Lower lobe of right lung (tissue), 2 donors: ENCODE results near the gene SLC6A6. TPM values are rescaled to one million over a fixed set of nuclear protein-coding genes. Genes with fewer than 3 reads are reported as not detected.

Experiments
- ATAC-seq, 2 donors: fragments of 200-7000 bp; cut with Tn5 transposase; one replicate each; pipeline ENCODE4 v1.9.1; 2020 to 2022; ENCODE audit warnings: mild to moderate bottlenecking in 2 of 2, moderate library complexity in 2 of 2
- DNase-seq: peaks from one replicate; pipeline ENCODE4 v3.0.0-alpha.2; 2020
- H3K27ac ChIP-seq: fragments of 200-600 bp; one replicate; pipeline ENCODE4 v1.8.0; 2022
- H3K27me3 ChIP-seq: fragments of 200-600 bp; one replicate; pipeline ENCODE4 v1.8.0; 2022; ENCODE audit warnings: low read depth
- H3K36me3 ChIP-seq: fragments of 200-600 bp; one replicate; pipeline ENCODE4 v1.8.0; 2022; ENCODE audit warnings: mild to moderate bottlenecking
- H3K4me1 ChIP-seq: fragments of 200-600 bp; one replicate; pipeline ENCODE4 v1.8.0; 2022
- H3K4me3 ChIP-seq: fragments of 200-600 bp; one replicate; pipeline ENCODE4 v1.8.0; 2022; ENCODE audit warnings: mild to moderate bottlenecking
- H3K9me3 ChIP-seq: fragments of 200-600 bp; one replicate; pipeline ENCODE4 v1.8.0; 2022
- intact Hi-C: fragments of 100-400 bp; cut with DNase I; formaldehyde crosslinking; loops from one replicate; pipeline ENCODE4 v1.11.0; 2022
- total RNA-seq: library from RNA; stranded (reverse); fragmentation: NEBNext Ultra II Directional; extraction: Animal tissue kit (Norgen Biotek cat#: 25700); gene quantifications from one replicate; pipeline ENCODE4 v1.2.1, GENCODE V29; 2021
- TF ChIP-seq, protein P1 (sequence below): fragments of 200-600 bp; IDR thresholded peaks from one replicate; pipeline ENCODE4 v1.8.0; 2022; ENCODE audit warnings: antibody characterized with exemption, mild to moderate bottlenecking
- donor health status: DM: no; HTN: yes; CAD: no; lungs with severe emphysema.

SLC6A6 gene
- total RNA-seq, 1 donor from 2014 or later: 84.0 TPM

DNA sequence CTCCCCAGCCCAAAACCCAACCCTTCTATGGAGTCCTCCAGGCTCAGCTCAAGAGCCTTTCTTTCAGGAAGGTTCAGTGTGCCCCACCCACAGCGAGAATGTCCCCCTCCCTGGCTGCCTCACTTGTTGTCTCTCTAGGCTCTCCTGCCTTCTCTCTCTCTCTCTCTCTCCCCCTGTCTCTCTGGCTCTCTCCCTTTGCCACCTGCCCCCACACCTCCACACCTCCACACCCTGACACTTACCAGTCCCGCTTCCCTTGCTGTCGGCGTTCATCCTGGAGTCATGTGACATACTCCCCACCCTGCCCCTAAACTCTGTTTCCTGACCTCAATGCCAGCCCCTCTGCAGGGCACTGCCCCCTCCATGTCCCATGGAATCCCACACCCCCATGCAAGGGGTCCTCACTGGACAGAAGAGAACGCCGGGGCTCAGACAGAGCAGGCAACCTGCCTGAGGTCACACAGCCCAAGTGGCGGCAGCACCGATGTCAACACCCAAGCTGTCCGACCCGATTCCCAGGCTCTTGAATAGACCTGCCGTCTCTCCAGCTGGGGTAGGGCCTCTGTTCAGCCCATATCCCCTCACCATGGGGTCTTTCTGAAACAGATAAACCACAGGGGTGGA, 28.5 kb upstream of the SLC6A6 start:
- TF ChIP-seq, protein P1, sequence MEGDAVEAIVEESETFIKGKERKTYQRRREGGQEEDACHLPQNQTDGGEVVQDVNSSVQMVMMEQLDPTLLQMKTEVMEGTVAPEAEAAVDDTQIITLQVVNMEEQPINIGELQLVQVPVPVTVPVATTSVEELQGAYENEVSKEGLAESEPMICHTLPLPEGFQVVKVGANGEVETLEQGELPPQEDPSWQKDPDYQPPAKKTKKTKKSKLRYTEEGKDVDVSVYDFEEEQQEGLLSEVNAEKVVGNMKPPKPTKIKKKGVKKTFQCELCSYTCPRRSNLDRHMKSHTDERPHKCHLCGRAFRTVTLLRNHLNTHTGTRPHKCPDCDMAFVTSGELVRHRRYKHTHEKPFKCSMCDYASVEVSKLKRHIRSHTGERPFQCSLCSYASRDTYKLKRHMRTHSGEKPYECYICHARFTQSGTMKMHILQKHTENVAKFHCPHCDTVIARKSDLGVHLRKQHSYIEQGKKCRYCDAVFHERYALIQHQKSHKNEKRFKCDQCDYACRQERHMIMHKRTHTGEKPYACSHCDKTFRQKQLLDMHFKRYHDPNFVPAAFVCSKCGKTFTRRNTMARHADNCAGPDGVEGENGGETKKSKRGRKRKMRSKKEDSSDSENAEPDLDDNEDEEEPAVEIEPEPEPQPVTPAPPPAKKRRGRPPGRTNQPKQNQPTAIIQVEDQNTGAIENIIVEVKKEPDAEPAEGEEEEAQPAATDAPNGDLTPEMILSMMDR: no peak
- no peaks in the 10 kb centered on the region for H3K36me3 ChIP-seq
- H3K27me3 ChIP-seq: no peaks in the 10 kb centered on the region
- DNase-seq: no peak
- ATAC-seq: no peak
- H3K4me1 ChIP-seq: peaks cover 70% of the 10 kb centered on the region
- H3K27ac ChIP-seq: no peak overlapping the region
- no peak overlapping the region for H3K4me3 ChIP-seq
- no peaks in the 10 kb centered on the region for H3K9me3 ChIP-seq
- intact Hi-C loops: no loop called here

DNA sequence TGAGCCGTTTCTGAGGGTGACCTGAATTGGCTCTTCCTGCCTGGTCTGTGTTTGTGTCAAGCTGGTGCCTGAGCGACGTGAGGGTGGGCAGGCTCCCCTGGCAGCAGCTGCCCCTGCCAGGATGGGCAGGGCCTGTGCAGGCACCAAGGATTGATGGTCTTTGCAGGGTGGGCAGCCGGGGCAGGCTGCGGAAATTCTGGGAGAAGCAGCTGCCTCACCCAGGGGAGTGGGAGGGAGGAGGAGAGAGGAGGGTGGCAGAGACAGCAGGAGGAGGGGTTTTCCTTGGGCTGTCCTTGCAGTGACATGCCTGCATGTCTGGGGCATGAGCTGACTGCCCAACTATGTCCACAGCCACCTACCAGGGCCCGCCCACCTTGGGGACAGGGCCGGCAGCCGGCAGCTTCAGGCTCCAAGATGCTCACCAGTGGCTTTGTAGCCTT, 27.9 kb upstream of the SLC6A6 start:
- no peaks in the 10 kb centered on the region for H3K27me3 ChIP-seq
- no peak overlapping the region for H3K4me3 ChIP-seq
- peaks cover 69% of the 10 kb centered on the region for H3K4me1 ChIP-seq
- ATAC-seq (peak; percentile 9 to 68), DNase-seq (peak; percentile 57)
- no peaks in the 10 kb centered on the region for H3K9me3 ChIP-seq
- intact Hi-C loops: no loop called here
- H3K27ac ChIP-seq: no peak overlapping the region
- TF ChIP-seq, protein P1: no peak
- H3K36me3 ChIP-seq: no peaks in the 10 kb centered on the region

DNA sequence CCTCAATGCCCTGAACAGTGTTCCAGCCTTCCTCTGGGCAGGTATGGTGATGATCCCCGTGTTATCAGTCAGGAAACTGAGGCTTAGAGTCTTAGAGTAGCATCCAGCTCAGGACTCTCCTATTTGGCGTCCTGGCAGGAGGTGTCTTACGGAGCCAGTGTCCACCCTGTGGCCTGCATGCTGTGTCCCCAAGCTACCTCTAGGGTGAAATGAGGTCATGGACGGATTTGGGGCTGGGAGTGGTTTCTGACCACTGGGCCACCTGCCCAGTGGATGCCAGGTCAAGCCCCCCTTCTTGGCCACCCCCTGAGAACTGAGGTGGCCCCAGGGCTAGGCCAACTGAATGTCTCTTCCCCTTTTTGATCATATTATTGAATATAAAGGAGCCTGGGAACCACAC, 27.2 kb upstream of the SLC6A6 start:
- Histone ChIP-seq H3K27ac (no peak overlapping the region), H3K27me3 (no peaks in the 10 kb centered on the region), H3K4me3 (no peak overlapping the region), H3K9me3 (no peaks in the 10 kb centered on the region), H3K36me3 (no peaks in the 10 kb centered on the region), H3K4me1 (peaks cover 62% of the 10 kb centered on the region)
- ATAC-seq (no peak), DNase-seq (no peak)
- intact Hi-C loops: no loop called here
- TF ChIP-seq, protein P1: no peak

DNA sequence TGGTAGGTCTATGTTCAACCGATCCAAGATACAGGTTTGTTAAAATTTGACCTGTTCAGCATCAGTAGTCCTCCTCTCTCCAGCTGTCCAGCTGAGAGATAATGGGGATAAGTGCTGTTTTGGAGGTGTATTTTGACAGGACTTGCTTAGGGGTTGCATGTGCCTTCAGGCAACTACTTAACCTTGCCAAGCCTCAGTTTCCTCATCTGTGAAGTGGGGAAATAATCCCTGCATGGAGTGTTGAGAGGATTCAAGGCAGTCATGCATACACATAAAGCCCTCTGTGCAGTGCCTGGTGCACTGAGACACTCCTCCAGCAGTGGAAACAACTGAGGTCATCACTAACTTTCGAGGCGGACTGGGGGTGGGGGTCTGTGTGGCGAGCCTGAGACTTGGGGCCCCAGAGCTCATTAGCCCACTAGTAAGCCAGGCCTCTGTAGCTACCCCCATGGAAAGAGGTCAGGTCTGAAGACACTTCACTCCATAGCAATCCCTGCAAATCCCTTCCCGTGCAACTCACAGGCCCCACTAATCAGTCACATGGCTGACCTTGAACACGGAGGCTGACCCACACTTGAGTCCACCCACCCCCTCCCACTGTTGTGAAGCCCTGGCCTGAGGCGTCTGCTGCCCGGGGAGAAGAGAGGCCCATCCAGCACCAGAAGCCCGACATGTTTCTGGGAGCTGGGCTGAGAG, 25.9 kb upstream of the SLC6A6 start:
- no peak for ATAC-seq
- intact Hi-C loops: no loop called here
- Histone ChIP-seq H3K27ac (no peak overlapping the region), H3K9me3 (no peaks in the 10 kb centered on the region), H3K4me1 (peaks cover 49% of the 10 kb centered on the region), H3K4me3 (no peak overlapping the region), H3K27me3 (no peaks in the 10 kb centered on the region), H3K36me3 (no peaks in the 10 kb centered on the region)
- TF ChIP-seq, protein P1: no peak
- DNase-seq: no peak

DNA sequence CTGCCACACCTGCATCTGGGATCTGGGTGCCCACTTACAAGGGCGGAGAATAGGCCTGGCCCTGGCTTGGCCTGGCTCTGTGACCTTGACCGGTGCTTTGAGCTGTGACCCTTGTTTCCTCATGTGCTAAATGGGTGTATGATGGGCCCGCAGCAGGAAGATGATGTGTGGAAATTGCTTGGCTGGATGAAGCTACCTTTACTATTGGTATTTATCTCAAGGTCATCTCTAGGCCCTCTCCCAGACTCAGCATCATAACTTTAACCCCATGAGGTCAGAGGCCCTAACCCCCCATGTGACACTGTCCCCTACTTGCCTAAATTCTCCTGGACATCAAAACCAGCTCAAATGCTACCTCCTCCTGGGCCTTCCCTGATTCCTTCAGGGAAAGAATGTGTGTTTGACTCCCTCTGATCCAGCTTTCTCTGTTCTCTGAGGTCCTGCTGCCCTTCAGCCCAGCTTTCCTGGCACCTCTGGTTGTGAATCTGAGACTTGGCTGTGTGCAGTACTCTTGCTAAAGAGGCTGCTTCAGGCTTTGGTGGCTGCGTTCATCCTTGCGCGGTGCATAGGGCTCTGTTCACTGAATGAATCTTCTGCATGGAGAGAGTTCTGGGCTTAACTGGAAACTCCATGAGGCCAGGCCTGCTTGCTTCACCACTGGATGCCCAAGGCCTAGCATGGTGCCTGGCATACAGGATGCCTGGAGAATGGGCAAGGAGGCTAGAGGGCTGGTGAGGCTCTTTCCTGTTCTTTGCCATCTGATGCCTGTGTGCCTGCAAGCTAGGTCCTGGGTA, 25.2 kb upstream of the SLC6A6 start:
- Histone ChIP-seq H3K4me1 (peaks cover 42% of the 10 kb centered on the region), H3K4me3 (no peak overlapping the region), H3K27me3 (no peaks in the 10 kb centered on the region), H3K27ac (peak overlapping the region; percentile 18), H3K36me3 (no peaks in the 10 kb centered on the region), H3K9me3 (no peaks in the 10 kb centered on the region)
- ATAC-seq (no peak), DNase-seq (no peak)
- TF ChIP-seq, protein P1: no peak
- intact Hi-C loops: no loop called here
